Measurements from ENCODE around the gene CALD1.

DNA sequence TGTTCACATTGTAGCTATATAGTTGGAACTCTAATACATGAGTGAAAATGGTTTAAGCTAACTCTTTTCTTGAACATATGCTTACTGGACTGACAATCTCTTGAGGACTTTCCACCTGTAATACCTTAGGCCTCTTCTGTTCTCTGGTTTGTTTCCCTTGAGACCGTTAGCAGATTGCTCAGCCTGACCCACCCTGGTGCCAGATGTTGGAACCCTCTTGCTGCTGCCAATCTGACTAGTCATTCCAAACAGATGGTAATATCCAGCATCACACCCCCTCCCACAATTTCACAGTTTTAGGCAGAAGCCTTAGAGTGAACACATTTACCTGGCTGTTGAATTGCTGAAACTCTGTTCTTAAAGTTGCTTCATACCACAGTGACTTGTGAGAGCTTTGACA, 18.7 kb downstream of the CALD1 start:
- TF ChIP-seq, protein P1, sequence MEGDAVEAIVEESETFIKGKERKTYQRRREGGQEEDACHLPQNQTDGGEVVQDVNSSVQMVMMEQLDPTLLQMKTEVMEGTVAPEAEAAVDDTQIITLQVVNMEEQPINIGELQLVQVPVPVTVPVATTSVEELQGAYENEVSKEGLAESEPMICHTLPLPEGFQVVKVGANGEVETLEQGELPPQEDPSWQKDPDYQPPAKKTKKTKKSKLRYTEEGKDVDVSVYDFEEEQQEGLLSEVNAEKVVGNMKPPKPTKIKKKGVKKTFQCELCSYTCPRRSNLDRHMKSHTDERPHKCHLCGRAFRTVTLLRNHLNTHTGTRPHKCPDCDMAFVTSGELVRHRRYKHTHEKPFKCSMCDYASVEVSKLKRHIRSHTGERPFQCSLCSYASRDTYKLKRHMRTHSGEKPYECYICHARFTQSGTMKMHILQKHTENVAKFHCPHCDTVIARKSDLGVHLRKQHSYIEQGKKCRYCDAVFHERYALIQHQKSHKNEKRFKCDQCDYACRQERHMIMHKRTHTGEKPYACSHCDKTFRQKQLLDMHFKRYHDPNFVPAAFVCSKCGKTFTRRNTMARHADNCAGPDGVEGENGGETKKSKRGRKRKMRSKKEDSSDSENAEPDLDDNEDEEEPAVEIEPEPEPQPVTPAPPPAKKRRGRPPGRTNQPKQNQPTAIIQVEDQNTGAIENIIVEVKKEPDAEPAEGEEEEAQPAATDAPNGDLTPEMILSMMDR (IDR thresholded peaks at IDR 0.05; ENCODE audit: low read length), result no peak
- TF ChIP-seq EZH2 (IDR thresholded peaks at IDR 0.05; ENCODE audit: borderline replicate concordance, low read length), result no peak

Measured in OCI-LY1 (cell line).